GM18507 (cell line): ENCODE measurements around the gene SMCR8.
A peak's percentile ranks its signal among the peaks of the same experiment; 100 is the strongest.
"Not testable (repeated sequence)": the region's sequence is repeated elsewhere in the genome, so short reads cannot be mapped to it uniquely, and the experiment has no call there.

ENCODE experiments used
- DNase-seq: peaks from one replicate; pipeline ENCODE4 v3.0.0; 2011; ENCODE audit warnings: low read depth; ENCODE audit not compliant: insufficient read length; ENCODE audit errors: extremely low spot score
- FAIRE-seq: peaks from 2 replicates; lab custom pipeline; 2011; peaks lifted over from hg19 to GRCh38; lab: Jason Lieb, UNC

SMCR8 gene, protein sequence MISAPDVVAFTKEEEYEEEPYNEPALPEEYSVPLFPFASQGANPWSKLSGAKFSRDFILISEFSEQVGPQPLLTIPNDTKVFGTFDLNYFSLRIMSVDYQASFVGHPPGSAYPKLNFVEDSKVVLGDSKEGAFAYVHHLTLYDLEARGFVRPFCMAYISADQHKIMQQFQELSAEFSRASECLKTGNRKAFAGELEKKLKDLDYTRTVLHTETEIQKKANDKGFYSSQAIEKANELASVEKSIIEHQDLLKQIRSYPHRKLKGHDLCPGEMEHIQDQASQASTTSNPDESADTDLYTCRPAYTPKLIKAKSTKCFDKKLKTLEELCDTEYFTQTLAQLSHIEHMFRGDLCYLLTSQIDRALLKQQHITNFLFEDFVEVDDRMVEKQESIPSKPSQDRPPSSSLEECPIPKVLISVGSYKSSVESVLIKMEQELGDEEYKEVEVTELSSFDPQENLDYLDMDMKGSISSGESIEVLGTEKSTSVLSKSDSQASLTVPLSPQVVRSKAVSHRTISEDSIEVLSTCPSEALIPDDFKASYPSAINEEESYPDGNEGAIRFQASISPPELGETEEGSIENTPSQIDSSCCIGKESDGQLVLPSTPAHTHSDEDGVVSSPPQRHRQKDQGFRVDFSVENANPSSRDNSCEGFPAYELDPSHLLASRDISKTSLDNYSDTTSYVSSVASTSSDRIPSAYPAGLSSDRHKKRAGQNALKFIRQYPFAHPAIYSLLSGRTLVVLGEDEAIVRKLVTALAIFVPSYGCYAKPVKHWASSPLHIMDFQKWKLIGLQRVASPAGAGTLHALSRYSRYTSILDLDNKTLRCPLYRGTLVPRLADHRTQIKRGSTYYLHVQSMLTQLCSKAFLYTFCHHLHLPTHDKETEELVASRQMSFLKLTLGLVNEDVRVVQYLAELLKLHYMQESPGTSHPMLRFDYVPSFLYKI

DNA sequence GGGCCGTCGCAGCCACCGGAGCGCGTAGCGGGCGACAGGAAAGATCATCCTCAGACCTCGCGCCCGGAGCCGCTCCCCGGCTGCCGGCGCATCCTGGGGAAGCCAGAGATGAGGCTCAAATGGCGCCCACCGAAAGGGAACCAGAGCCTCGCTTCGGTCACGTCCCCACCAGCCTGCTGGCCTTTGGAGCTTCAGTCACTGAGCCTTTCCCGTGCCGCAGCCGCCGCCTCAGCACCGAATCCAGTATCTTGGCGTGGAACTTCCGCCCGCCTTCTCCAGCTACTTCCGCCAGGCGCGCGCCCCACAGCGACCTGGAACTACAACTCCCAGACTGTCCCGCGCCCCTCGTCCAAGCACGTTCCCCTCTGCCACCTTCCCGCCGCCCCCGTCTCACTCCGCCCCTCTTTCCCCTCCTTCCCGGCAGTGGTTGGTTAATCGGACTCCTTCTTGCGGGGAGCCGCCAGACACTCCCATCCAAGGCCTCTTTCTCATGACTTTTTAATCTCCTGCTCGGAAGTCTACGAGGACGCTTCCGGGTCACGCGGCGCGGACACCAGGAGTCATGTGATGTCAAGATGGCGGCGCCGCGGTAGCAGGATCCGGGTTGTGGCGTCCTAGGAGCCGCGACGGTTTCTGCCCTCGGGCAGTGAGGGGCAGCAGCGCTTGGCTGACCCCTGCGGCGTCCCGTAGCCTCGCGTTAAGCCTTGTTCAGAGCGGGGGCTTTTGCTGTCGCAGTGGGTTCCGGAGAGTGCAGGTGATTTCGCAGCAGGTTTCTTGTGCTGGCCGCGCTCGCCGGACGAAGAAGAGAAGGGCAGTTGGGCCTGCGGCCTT lies at the start of gene SMCR8, which contains the start of gene TOP3A:
Gene SMCR8 (plus strand): TSS at position 563 of the 831 bp plus-strand sequence. CDS start 497 bp downstream, outside the sequence.
Gene TOP3A (minus strand): TSS at position 264 of the 831 bp plus-strand sequence. CDS start 216 bp downstream, at position 48.
- peak; percentile 96 for FAIRE-seq
- DNase-seq, result peak; percentile 81

DNA sequence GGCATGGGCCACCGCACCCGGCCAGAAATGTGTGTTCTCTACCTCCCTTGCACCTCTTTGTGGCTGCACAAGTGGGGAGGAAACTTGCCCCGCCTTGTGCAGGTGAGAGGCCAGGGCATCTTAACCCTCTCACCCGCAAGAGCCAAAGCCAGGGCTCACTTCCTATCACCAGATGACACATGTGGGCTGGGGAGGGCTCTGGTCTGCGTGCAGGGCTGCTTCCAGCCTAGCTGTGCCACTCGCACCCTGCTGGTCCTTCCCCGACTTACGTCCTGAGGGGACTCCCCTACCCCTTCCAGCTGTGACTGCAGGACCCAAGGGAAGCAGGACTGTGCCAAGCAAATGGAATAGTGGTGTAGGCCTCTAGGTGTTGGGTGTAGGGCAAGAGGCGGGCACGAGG lies 47.7 kb upstream of the SMCR8 start:
- no peak for DNase-seq
- FAIRE-seq, result no peak

DNA sequence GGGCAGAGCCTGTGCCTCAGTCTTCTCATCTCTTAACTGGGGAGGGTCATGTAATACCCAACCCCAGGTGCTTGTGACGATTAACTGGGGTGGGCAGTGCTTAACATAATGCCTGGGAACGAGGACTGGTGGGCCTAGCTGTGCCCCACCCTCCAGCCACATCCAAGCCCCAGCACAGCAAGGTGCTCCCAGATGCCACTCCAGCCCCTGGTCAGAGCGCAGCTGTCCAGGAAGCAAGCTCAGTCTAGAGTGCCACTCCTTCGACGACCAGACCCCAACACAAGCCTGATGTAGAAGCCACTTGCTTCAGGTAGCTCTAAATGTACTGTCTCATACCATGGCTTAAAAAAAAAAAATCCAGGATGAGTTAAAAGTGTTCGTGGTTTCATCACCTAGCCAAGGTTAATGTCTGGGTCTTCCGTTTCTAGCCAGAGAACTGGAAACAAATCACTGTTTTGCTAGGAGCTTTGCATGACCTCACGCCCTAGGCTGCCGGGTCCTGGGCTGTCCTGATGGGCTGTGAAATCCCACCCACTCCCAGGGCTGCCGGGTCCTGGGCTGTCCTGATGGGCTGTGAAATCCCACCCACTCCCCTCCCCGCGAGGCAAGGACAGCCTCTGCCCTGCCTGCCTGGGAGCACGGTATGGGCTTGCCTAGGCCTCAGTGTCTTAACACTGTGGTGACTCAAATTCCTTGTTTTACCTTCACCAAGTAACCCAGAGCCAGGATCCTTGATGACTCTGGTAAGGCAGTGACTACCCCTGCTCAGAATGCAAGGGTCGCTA lies 47.0 kb upstream of the SMCR8 start:
- no peak for DNase-seq
- FAIRE-seq, result no peak

DNA sequence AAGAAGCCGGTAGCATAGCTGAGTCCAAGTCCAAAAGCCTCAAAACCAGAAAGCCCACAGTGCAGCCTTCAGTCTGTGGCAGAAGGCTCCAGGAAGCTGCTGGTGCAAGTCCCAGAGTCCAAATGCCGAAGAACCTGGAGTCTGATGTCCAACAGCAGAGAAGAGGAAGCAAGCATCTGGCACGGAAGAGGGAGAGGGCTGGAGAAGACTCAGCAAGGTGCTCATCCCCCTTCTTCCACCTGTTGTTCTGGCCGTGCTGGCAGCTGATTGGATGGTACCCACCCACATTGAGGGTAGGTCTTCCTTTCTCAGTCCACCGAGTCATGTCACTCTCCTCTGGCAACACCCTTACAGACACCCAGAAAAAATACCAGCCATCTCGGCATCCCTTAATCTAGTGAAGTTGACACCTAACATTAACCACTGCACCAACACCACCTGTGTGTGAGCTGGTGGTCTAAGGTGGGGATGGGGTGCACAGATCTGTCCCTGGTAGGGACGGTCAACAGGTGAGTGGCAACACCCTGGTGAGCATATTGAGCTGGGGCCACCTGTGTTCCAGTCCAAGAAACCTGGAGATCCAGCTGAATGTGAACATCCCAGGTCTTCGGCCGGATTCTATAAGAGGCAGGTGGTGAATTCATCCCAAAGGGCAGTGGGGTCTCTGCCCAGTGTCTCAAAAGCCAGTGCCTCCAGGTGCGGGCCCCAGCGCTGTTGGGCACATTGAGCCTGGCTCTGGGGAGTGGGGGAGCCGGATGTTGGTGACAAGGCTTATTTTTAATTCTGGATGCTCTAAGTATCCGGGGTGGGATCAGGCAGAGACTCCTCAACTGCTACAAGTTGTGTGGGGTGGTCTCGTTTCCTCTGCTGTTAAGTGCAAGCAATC lies 44.8 kb upstream of the SMCR8 start:
- FAIRE-seq, result no peak
- no peak for DNase-seq

DNA sequence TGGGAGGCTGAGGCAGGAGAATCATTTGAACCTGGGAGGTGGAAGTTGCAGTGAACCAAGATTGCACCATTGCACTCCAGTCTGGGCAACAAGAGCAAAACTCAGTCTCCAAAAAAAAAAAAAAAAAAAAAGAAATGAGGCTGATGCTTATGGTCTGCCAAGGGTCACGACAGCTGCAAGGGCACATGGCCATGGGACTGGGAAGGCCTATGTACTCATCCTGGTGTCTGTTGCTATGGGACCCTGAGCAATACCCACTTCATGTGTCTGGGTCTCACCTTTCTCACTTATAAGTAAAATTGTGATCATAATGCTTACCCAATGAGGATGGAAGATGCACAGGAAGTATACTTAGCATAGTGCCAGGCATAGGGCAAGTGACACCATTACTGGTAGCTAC lies 38.0 kb upstream of the SMCR8 start:
- no peak for FAIRE-seq
- no peak for DNase-seq

DNA sequence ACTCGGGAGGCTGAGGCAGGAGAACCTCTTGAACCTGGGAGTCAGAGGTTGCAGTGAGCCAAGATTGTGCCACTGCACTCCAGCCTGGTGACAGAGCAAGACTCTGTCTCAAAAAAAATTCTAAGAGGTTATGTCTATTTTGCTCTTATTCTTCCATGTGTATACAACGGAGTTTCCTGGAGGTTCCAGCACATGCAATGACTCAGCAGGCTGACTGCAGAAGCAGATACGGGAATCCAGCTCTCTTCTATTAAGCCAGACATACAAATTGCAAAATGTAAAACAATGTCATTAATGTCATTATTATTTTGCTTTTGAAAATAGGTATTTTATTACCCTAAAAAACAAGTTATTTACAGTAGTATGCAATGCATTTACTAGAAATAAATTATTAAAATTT lies 36.2 kb upstream of the SMCR8 start:
- DNase-seq, result no peak
- FAIRE-seq, result no peak

DNA sequence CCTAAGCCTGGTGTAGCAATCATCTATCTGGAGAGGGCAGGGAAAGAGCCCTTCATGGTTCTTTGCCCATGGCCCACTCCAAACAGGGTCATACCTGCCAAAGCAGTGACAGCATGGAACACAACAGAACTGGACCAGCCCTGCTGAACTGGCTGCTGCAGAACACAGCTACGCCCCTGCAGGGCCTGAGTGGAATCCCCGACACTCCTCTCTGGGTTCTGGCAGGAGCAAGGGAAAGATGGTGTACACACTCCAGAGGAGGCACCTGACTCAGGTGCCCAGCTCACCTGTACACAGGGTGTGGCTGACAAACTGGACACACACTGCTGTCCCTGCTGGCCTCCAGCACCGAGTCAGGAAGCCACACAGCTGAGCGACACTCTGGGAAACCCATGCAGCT lies 34.8 kb upstream of the SMCR8 start:
- FAIRE-seq (no peak), DNase-seq (no peak)

DNA sequence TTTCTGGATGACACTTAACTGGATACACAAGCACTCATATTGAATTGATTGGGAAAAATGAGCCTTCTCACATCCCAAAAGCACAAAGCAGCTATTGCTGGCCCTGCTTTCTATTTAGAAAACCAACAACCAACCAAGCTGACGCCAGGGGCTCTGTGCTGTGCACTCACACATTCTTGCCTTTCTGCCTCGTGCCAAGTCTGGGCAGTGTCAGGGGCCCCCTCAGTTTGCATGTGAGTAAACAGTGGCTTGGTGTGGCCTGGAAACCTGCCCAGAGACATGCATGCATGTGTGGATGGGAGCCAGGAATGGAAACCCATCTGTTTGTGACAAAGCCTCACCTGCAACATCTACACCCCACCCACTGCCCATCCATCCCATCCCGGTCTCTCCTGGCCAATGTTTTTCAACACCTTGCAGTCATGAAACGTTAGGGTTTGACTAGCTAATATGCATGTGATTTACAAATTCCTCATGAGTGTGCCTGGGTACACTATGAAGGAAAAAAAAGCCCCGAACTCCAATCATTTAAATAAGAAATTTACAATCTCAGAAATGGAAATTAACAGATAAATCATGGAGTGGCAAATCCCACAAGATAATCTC lies 34.2 kb upstream of the SMCR8 start:
- FAIRE-seq, result no peak

DNA sequence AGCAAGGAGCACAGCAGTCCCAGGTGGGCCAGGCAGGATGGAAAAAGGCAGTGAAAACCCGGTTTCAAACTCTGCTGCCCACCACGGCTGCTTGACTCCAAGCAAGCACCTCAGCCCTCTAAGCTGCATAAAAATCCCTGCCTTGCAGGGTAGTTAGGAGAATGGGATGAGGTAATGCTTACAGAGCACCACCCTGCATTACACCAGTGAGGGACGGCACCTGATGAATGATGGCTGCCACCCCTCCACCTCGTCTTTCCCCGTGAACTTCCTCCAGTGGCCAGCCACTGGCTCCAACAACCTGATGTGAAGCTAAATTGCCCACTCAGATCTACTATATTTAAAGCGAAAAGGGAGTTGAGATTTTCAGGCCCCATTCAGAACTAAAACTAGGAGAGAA lies 33.3 kb upstream of the SMCR8 start:
- FAIRE-seq (no peak), DNase-seq (no peak)

More for the DNA sequence above, 34.2 kb upstream of the SMCR8 start:
- no peak for DNase-seq

DNA sequence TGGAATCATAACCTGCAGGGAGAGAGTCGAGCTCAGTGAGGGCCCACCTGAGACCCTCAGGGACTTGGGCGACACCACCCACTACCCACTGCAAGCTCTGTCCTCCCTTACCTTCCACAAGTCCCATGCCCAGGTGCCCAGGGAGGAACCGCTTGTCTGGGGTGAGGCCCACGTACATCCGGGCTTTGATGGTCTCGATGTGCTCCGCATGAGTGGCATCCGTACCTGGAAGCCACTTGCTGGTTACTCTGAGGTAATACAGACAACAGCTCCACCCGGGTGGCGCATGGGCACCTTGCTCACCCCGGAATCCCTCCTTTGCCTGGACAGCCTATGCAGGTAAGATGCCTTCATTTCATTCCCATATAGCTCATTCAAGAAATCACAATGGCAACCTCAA lies 29.8 kb upstream of the SMCR8 start:
- DNase-seq (no peak), FAIRE-seq (no peak)

DNA sequence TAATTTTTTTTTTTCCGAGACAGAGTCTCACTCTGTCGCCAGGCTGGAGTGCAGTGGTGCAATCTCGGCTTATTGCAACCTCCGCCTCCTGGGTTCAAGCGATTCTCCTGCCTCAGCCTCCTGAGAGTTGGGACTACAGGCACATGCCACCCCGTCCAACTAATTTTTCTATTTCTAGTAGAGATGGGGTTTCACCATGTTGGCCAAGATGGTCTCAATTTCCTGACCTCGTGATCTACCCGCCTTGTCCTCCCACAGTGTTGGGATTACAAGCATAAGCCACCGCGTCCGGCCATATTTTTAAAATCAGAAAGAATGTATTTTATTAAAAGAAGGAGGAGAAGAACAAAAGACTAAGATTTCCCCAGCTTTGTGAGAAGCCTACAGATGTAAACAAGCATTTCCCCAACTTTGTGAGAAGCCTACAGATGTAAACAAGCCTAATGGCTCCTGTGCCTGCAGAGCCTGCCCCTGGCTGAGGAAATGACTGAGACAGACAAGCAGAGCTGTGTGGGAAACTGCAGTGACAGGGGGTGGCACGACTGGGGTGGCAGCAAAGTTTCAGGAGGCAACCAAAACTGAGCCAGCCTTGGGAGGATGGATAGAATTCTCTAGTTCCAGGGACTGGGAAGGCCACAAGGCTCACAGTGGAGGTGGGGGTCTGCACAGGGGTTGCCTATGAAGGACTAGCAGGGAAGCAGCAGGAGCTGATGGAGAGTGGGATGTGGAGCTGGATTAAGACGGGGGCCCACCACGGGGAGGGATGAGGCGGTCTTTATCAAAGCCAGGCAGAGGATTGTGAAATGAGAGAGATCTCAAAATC lies 23.2 kb upstream of the SMCR8 start:
- FAIRE-seq (no peak), DNase-seq (no peak)

DNA sequence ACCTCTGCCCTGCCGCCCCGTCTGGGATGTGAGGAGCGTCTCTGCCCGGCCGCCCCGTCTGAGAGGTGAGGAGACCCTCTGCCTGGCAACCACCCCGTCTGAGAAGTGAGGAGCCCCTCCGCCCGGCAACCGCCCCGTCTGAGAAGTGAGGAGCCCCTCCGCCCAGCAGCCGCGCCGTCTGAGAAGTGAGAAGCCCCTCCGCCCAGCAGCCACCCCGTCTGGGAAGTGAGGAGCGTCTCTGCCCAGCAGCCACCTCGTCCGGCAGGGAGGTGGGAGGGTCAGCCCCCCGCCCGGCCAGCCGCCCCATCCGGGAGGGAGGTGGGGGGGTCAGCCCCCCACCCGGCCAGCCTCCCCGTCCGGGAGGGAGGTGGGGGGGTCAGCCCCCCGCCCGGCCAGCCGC lies 17.0 kb upstream of the SMCR8 start:
- FAIRE-seq, DNase-seq: not testable (repeated sequence)

DNA sequence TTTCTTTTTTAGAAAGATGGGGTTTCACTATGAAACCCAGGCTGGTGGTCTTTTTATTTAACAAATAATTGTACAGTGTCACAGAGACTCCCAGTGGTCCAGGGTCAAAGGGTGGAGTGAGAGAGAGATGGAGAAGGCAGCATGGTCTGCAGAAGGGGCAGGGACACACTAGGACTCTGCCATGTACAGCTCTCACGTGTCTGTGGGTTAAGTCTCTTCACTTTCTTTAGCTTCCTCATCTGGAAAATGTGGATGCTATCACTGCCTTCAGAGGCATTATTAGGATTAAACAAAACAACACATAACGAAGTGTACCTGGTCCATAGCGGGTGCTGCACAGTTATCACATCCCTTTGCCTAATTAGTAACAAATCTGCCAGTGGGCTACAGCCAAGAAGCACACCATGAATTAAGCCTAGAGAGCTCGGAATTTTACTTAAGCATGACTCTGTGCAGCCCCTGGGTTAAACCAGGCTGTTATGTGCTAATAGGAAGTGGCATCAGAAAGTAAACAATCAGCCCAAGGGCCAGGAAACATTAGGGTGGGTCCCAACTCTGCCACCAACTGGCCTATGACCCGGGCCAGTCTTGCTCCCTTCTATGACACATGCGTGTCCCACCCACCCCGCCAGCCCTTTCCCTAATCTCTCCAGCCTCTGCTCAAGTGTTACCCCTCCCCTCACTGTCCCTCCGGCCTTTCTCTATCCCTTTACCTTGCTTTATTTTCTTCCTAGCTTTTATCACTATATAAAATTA lies 14.2 kb upstream of the SMCR8 start:
- FAIRE-seq (no peak), DNase-seq (no peak)

DNA sequence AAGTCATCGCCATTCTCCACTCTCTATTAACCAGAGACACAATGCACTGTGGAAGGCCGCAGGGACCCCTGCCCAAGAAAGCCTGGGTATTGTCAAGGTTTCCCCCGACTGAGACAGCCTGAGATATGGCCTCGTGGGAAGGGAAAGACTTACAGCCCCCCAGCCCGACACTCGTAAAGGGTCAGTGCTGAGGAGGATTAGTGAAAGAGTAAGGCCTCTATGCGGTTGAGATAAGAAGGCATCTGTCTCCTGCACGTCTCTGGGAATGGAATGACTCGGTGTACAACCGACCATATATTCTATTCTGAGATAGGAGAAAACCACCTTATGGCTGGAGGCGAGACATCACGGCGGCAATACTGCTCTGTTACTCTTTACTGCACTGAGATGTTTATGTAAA lies 11.9 kb upstream of the SMCR8 start:
- not testable (repeated sequence) for DNase-seq, FAIRE-seq

DNA sequence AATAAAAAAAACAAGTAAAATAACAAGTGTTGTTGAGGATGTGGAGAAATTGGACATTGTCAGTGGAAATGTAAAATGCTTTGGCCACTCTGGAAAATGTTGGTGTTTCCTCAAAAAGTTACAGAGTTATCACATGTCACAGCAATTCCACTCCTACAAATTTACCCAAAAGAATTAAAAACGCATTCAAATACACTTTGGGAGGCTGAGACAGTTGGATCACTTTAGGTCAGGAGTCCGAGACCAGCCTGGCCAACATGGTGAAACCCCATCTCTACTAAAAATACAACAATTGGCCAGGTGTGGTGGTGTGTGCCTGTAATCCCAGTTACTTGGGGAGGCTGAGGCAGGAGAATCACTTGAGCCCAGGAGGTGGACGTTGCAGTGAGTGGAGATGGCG lies 5.9 kb upstream of the SMCR8 start:
- no peak for DNase-seq
- FAIRE-seq, result no peak
